RWPE1 (cell line): Measurements from ENCODE around the gene ASIC5.
"Not testable (repeated sequence)": the region's sequence is repeated elsewhere in the genome, so short reads cannot be mapped to it uniquely, and the experiment has no call there.

Experiments
- CTCF ChIA-PET: fragments of 350-600 bp; sonication (Branson Sonifier 250); formaldehyde crosslinking; extraction: SDS; loops from one replicate; lab custom pipeline; 2021; lab: Yijun Ruan, JAX
- POLR2A ChIA-PET: fragments of 400-600 bp; formaldehyde crosslinking; extraction: SDS; loops from one replicate; lab custom pipeline; 2020; ENCODE audit warnings: antibody characterized with exemption; ENCODE audit not compliant: low non-redundant PET; lab: Yijun Ruan, JAX
- DNase-seq: peaks from one replicate; pipeline ENCODE4 v3.0.0; 2012; ENCODE audit warnings: low spot score
- H3K27ac ChIP-seq: fragments of 450-650 bp; 2 replicates; pipeline ENCODE4 v1.5.1; 2017
- CTCF ChIP-seq: fragments of 450-650 bp; conservative IDR thresholded peaks from 2 replicates; pipeline ENCODE4 v1.5.1; 2017; ENCODE audit warnings: low read depth, mild to moderate bottlenecking

The ASIC5 gene

GRCh38 chr4:155906554-155907247, 40.6 kb upstream of the ASIC5 start:
- POLR2A ChIA-PET, result no interaction called here
- DNase-seq, result peak; percentile 33

DNA sequence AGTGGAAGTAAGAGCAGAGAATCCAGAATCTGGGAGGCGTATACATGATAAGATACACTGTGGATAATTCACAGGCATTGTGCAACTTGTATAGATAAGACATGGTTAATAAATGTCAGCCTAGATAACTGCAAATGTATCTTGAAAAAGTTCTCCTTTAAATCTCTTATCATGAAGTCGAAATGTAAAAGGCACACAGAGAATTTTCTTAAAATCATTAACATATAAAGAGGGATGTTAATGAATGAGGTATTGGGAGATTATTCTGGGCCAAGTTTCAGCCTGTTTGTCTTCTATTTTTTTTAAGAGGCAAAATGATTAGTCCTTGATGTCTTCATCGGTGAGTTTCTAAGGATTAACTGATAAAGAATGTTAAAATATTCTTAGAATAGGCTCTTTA, 38.3 kb upstream of the ASIC5 start:
- H3K27ac ChIP-seq, result no peak overlapping the region
- CTCF ChIA-PET, result no interaction called here
- POLR2A ChIA-PET, result no interaction called here

More at GRCh38 chr4:155906554-155907247, 40.6 kb upstream of the ASIC5 start:
- CTCF ChIA-PET, result no interaction called here
- no peak for TF ChIP-seq CTCF
- no peak overlapping the region for H3K27ac ChIP-seq

DNA sequence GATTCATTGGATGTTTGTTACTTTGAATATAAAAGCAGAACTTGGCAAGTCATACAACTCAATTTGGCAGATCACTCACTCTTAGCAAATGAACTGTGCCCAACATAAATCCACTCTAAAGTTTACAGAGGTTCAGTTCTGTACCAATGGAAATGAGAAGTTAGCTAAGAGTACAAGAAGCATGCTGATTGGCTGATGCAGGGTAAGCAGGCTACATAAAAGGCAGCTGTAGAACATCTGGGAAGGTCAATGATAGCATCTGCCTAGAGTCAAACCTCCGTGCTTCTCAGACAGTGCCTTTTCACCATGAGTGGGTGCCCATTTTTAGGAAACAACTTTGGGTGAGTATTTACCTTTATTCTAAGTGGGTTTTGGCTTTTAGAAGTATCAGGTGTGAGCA, 37.4 kb upstream of the ASIC5 start, which contains the start of gene TDO2:
TSS of gene TDO2 (plus strand) at position 244 of the 400 bp plus-strand sequence. CDS start at position 307, 63 bp downstream.
- ChIA-PET POLR2A (no interaction called here), CTCF (no interaction called here)
- TF ChIP-seq CTCF, result no peak
- H3K27ac ChIP-seq, result no peak within 1 kb of the TSS
- DNase-seq, result no peak

More for the DNA sequence above, 38.3 kb upstream of the ASIC5 start:
- TF ChIP-seq CTCF, result no peak
- DNase-seq, result no peak

DNA sequence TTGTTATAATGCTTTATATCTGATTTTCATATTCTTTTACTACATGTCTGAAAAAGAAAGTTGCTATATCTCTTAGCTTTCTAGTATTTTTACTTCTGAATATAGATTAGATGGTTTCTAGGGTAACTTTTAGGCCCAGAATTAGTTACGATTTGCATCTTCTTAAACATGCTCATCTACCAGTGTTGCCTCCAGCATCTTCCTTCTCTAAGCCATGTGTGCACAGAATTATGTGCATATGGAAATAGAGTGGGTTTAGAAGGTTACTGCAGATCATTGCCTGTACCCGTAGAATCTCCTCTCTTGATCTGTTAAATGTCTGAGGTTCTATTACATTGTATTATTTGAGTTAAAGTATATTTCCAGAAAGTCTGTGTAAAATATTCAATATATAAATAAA, 34.9 kb upstream of the ASIC5 start:
- POLR2A ChIA-PET, result no interaction called here
- no peak for DNase-seq
- CTCF ChIA-PET, result no interaction called here
- no peak overlapping the region for H3K27ac ChIP-seq
- no peak for TF ChIP-seq CTCF

DNA sequence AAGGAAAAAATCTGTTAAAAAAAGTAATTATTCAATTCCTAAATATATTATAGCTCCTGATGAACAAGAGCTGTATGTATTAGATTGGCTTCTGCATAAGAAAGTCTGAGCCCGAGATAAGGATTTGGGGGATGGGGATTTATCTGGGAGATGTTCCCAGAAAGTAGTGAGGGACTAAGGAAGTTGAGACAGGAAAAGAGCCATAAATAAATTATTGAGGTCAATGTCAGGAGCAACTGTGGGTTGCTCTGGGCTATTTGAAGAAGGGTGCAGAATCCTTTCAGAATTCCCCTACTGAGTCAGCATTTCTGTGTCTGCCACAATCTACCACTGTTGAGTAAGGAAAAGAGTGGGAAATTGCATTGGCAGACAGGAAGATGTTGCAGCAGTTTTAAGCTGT, 34.3 kb upstream of the ASIC5 start:
- no peak overlapping the region for H3K27ac ChIP-seq
- POLR2A ChIA-PET, result no interaction called here
- peak; percentile 7 for DNase-seq
- CTCF ChIA-PET, result interaction anchor here (0.7 kb wide), 1 partner anchor 100 kb away, joined by 8 read pairs; no protein-coding TSS in a partner anchor
- no peak for TF ChIP-seq CTCF

DNA sequence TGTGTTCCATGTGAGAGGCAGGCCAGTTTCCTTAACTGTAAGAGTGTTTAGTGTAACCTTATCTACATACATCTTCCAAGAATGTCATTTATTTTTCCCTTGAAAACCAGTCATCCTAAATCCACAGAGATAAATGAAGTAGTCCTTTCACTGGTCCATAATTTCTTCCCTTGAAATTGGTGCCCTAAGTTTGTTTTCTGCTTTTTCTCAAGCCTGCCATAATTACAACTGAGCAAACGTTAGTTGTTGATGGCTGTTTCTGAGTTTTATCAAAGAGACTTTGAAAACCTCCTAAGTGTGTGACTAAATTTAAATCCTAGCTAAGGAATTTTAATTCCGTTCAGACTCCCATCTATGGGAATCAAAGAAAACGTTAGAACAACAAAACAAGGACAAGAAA, 33.8 kb upstream of the ASIC5 start:
- TF ChIP-seq CTCF, result no peak
- ChIA-PET POLR2A (no interaction called here), CTCF (interaction anchor here (0.7 kb wide), 1 partner anchor 99 kb away, joined by 8 read pairs; no protein-coding TSS in a partner anchor)
- no peak overlapping the region for H3K27ac ChIP-seq
- DNase-seq, result no peak

GRCh38 chr4:155898371-155898770, 32.3 kb upstream of the ASIC5 start:
- POLR2A ChIA-PET, DNase-seq, H3K27ac ChIP-seq, CTCF ChIA-PET: not testable (repeated sequence)
